GM18508 (cell line): ENCODE measurements around the gene RPS6KA2.
A peak's percentile ranks its signal among the peaks of the same experiment; 100 is the strongest.
"Not testable (repeated sequence)": the region's sequence is repeated elsewhere in the genome, so short reads cannot be mapped to it uniquely, and the experiment has no call there.

Source experiments
- ATAC-seq: cut with Tn5 transposase; IDR thresholded peaks from one replicate; pipeline ENCODE4 v1.9.1; 2021; ENCODE audit warnings: moderate number of reproducible peaks; ENCODE audit not compliant: insufficient read depth, unreplicated experiment

The RPS6KA2 gene

DNA sequence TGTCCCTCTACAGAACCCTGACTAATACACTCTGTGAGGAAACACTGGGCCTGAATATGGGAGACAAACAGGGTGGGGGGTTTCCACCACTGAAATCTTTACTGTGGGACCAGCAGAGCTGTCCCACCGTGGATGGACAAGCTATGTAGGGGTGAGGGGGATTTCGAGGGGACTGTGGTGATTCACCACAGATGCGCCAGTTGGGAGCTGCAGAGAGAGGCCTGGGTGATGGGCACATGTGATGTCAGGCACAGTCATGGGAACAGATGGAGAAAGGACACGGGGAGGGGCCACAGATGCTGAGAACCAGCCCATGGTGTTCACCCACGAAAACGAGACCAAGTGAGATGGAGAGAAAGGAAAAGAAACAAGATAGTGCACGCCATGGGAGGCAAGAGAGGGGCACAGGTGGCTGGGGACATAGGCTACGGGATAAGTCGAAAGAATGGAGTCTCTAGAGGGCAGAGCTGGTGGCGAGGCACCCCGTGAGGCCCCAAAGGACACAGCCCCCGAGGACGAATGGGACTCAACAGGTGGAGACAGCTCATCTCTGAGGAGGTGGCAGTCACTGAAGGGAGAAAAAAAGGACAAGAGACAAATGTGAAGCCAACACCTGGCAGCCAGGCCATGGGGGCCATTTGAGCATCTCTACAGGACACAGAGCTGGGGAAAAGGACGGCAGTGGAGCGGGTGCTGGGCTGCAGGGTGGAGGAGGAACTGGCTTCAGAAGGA, 30.1 kb downstream of the RPS6KA2 start:
- ATAC-seq = no peak

DNA sequence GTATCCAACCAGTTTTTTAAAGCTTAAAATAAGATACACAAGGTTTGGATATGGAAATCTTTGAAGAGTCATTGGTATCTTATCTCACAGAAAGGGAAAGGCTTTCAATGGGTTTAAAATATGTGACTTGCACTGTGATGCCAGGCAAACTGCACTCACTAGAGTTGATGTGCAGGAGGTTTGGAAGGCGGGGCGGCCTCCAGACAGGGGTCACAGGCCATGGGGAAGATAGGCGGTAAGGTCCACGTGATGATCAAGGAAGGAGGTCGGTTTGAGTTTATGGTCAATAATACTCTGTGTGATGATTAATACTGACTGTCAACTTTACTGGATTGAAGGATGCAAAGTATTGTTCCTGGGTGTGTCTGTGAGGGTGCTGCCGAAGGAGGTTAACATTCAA, 31.1 kb downstream of the RPS6KA2 start:
- ATAC-seq = no peak

DNA sequence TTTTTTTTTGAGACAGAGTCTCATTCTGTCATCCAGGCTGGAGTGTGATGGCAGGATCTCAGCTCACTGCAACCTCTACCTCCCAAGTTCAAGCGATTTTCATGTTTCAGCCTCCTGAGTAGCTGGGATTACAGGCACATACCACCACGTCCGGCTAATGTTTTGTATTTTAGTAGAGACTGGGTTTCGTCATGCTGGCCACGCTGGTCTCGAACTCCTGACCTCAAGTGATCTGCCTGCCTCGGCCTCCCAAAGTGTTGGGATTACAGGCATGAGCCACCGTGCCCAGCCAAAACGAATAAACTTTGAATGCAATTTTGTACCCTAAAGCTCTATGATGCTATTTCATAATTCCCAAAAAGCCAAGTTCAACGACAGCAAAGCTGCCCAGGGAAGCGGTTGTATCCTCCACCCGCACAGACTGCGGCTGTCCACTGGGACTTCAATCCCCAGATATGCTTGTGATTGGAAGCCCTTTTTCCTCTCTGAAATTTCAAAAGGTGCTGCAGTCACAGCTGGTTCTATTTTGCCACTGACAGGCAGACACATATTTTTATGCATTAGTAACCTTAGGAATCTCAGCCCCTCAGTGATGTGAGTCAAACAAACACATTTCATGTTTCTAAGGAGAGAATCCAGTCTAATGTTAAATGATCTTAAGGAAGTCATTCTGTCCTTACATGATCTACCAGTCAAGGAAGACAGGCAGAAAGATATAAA, 31.8 kb downstream of the RPS6KA2 start:
- ATAC-seq = no peak

DNA sequence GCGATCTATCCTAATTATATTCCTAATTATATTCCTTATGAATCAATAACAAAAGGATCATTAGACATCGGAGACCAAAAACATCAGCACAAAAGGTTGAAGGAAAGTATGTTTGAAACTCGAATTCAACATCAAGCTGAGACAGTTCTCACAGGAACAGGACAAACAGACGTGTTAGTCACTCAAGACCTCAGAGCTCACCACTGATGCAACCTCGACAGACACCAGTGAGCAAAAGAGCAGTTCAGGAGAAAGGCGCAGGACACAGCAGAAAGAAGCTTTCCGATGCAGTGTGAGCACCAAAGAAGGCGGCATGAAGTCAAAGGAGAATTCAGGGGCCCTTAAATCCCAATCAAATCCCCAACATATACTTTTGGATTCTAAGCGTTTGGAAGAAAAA, 34.2 kb downstream of the RPS6KA2 start:
- no peak for ATAC-seq

DNA sequence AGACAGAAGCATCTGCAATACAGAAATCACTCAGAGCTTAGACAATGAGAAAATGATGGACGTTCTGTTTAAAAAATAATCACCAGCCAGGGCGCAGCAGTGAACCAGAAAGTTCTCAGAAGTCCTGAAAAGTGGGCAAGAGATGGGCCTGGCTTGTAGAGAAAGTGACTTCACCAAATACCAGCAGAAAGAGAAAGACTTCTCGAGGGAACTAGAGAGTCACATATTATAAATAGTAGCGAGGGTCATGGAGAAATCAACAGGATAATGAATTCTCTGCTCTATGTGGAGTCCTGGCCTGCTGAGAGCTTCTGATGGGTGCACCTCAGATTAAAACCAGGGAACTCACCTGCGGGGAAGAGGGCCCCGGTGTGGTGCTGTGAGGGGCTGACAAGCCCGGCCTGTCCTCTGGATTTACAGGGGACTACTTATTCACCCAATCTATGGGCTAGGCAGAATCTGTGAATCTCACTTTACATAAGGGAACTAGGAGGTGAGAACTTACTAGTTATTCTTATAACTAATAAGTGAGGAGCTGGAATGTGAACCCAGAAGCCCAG, 35.0 kb downstream of the RPS6KA2 start:
- ATAC-seq = no peak

DNA sequence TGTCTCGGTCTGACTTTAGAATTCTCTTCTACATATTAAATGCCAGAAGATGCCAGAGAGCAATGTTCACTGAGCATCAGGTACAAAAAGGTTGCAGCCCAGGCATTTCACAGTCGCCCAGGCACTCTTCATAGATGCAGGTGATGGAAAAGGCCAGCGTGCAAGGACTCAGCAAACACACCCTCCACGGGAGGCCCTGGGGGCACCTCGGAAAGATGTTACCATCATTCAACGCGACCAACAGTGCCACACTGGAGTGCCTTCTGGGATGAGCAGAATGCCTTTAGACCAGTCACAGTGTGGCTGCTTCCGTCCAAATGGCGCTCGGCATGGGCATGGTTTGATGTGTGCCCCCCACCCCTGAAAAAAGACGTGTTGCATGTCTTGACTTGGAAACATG, 36.0 kb downstream of the RPS6KA2 start:
- no peak for ATAC-seq

DNA sequence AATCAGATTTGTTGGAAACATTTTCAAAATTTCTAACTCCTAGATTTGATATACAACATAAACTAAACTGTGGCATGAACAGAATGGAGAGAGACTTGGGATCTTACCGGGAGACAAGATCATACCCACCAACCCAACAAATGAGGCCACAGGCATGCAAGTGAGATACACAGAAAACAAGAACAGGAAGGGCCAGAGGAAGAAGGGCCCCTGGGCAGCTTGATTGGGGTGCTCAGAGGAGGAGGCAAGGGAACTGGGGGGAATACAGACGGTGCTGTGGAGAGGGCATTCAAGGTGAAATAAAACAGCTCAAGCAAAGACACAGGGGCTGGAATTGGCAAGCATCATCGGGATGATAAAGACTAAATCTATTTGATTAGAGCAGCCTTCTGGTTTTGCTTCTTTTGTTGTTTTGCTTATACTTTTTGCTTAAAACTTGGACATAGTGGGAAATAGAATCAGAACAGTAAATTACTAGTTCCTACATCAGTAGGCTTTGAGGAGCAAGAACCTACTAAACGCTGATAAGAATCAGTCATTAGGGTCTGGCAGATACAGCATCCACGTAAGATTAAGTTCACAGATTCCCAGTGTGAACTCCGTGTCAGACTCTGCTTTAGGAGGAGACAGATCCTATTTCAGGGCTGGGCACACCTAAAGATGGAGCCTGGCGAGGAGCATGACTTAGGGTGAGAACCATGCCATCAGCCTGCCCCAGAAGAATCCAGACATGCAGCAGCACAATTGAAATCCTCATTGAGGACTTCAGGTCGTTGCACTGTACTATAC, 37.1 kb downstream of the RPS6KA2 start:
- ATAC-seq = no peak

DNA sequence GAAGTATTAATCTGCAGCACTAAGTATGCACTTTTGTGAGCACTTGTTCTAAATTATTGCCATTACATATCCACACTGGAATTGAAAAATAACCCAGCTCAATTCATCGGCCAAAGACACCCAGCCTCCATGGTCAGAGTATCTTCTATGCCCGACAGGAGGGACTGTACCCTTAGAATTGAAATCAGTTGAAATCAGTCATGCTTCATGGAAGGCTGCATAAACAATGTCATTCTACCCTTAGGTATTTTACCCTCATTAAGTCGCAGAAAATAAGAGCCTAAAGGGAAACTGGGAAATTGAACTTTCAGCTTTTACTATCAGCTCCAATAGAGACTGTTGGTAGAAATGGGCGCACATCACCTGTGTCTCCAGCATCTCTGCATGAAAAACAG, 37.7 kb downstream of the RPS6KA2 start:
- no peak for ATAC-seq

DNA sequence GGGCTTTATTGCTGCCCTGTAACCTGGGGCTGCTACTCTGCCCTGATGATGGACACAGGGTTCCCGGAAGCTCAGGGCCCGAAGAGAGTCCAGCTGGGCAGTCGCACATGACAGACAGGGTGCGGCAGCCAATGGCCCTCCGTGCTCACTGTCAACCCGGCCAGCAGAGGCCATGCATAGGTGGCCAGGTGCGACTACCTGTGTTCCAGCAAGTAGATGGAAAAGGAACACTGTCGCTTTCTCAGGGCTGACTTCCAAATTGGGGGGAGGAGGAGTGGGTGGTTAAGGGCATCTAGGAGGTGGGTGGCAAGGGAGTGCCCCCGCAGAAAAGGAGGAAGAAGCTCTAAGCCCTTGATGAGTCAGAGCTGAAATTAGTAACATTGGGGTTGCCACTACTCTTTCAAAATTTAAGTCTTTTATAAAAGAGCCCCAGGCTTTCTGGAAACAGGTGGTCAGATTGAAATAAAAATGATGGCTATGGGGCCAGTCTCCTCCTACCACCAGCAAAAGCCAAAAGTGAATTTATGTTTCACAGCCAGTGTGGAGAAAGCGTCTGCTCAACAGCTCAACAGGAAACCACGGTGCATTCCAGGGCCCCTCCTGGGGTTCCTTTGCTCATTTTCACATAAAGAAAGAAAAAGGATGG, 38.2 kb downstream of the RPS6KA2 start:
- ATAC-seq = no peak

DNA sequence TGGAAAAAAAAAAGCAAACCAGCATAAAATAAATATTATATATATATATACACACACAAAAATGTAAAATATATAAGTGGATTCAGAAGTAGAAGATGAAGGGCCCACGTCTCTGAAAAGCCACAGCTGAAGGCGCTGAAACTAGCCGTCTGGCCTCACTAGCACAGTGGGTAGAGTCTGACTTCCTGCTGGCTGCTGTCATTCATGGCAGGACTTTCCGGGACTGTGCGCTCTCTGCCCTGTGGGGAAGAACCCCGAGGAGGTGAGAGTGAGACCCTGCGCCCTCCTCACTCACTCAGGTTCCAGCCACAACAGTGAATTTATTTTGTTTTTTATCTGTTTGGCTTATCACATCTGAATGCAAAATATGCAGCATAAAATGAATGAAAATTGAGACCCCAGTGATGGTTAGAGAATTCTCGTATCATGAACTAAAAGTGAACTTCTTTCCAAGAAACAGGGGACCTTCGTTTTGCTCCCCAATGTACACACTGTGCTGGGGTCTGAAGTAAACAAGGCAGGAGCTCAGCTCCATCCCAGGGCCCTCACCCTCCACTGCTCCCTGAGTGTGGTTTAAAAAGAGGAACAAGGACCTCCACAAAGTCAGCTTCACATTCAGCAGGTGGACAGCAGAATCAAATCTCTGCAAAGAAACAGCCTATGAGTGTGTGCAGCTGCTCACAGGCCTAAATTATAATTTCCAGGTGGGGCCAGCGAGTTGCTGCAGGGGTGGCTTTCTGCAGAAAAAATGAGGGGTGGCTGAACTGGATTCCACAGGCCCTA, 39.2 kb downstream of the RPS6KA2 start:
- ATAC-seq = peak; percentile 73

DNA sequence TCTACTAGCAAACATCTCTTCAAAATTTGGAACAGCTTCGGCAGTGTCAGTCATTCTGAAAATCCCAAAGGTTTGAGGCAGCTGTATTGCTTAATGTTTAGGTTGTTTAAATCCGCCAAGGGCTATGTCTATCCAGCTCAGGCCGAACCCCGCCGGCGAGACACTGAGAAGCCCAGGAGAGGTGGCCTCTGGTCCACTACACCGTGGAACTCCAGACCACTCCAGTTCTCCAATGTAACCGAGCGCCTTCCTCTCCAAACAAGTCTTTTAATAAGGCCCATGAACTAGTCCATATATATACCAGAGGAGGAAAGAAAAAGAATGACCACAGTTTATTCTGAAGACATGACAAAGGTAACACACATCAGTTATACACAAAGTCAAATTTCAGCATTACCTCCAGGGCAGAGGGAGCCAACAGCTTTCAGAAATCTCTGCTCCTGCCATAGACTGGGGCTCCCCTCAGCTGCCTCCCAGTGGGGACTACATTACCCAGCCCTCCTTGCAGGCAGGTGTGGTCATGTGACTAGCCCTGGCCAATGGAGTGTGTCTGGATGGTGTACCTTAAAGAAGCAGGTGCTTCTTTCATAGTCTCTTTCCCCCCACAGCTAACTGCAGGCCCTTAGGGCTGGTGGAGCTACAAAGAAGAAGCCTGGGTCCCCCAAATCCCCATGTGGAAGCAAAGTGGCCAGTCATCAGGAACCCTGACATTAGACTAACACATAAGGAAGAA, 40.5 kb downstream of the RPS6KA2 start, which contains the start of gene RAMACL:
TSS of gene RAMACL (minus strand) at position 255 of the 733 bp plus-strand sequence. CDS start at position 54, 201 bp downstream.
- peak; percentile 65 for ATAC-seq

DNA sequence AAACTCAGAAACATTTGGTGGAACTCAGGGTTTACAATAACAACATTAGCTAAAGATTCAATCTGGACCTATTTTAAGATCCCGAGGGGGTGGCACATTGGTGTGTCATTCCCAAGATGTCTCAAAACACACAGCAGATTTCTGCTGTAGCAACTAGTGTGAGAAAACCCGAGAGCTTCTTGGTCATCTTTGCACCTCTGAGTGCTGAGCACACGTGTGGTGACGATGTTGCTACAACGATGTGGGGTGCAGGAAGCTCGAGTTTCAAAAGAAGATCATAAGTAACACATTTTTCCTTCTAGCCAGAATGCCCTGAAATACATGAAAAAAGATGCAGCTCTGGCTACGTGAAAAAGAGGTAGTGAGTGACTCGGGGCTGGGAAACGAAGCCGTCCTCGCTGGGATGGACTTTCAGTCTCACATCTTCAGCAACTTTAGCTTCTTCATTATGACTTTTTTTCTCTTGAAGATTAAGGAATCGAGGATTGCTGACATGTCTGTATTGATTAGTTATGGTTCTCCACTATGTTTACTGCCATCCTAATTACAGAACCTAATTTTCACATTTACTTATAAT, 42.1 kb downstream of the RPS6KA2 start:
- ATAC-seq = no peak

DNA sequence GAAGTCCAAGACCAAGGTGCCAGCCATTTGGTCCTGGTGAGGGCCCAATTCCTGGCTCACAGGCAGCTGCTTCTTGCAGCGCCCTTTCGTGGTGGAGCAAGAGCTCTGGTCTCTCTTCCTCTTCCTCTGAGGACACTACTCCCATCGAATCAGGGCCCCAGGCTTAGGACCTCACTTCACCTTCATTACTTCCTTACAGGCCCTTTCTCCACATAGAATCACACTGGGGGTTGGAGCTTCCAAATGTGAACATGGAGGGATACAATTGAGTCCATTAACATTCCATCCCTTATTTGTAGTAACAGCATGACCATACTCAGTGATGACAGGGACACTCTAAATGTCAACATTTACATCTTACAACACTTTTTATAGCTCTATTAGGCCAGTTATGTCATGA, 42.9 kb downstream of the RPS6KA2 start:
- ATAC-seq = no peak

DNA sequence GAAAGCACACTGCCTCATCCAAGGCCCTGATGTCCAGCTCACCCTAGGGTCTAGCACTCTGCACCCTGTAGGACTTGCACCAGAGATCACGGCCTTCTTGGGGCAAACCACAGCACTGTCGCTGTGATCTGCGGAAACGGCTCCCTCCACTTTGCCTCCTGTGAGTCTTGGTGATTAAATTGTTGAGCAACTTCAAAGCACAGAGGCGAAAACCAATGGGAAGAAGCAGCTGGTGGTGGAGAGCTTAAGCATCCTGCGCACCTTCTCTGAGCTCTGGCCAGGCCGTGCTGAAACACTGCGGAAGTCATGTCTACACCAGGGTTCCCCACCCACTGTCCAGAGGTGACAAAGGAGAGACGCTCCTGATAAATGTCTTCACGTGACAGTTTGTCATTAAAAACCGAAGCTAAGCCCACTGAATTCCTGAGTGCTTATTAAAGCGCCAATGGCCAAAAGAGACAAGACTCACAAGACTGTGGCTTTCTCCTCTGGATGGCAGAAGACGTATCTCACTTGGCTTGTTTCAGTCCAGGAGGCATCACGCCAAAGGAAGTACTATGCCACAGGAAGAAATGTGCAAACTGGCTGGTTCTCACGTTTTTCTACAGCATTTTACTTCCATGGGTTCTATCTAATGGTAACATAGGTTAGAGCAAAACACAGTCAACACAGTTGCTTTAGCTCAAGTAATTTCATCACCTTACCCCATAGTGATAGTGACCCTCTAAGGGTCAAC, 43.7 kb downstream of the RPS6KA2 start:
- ATAC-seq = no peak

DNA sequence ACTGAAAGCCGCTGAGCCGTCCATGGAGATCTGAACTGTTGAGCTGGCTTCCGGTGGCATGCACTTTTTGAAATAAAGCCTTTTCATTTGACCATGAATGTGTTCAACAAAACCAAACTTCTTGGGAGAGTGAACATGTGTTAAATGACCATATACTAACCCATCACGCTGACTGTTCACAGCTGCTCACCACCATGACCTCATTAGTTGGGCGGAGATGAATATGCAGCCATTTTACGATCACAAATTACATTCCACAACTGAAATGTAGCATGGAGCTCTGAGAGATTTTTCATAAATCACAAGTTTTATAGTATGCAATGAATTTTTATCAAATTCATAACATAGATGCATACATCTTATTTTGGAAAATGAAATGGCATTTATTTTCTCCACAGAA, 44.8 kb downstream of the RPS6KA2 start:
- no peak for ATAC-seq

DNA sequence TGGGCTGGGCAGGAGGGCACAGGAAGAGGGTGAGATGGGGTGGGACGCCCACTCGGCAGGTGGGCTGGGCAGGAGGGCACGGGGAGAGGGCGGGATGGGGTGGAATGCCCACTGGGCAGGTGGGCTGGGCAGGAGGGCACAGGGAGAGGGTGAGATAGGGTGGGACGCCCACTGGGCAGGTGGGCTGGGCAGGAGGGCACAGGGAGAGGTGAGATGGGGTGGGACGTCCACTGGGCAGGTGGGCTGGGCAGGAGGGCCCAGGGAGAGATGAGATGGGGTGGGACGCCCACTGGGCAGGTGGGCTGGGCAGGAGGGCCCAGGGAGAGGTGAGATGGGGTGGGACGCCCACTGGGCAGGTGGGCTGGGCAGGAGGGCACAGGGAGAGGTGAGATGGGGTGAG, 45.2 kb downstream of the RPS6KA2 start:
- ATAC-seq = not testable (repeated sequence)

DNA sequence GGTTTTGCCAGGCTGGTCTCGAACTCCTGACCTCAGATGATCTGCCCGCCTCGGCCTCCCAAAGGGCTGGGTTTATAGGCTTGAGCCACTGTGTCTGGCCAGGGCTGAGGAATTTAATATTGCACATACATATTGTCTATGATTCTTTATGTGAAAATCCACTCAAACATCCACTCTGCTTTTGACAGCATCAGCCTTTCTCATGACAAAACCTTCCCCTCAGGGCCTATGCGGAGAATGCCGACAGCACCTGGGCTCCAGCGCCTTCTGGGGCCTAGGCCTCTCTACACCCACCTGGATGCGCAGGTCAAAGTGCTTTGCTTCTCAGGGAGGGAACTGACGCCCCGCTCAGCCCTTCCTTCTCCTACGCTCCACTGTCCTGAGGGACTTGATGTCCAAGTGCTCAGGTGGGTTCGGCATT, 46.0 kb downstream of the RPS6KA2 start:
- no peak for ATAC-seq
